Gastroesophageal sphincter (tissue), 4 donors: ENCODE data around the gene MLLT6. TPM values are rescaled to one million over a fixed set of nuclear protein-coding genes. Genes with fewer than 3 reads are reported as not detected.

Experiments used
- ATAC-seq: fragments of 150-250 bp; one replicate; pipeline ENCODE4 v1.9.1; 2016; ENCODE audit warnings: mild to moderate bottlenecking, moderate library complexity
- H3K27ac ChIP-seq, 4 donors: fragments of 200-600 bp; sonication (generic) in 3 of 4; 1 replicate in 3 of 4; 2 replicates in 1 of 4; pipeline ENCODE4 v1.5.1; 2016 to 2019
- H3K27me3 ChIP-seq: fragments of 200-600 bp; sonication (generic); one replicate; pipeline ENCODE4 v1.5.1; 2019
- H3K36me3 ChIP-seq, 2 donors: fragments of 200-600 bp; sonication (generic); one replicate each; pipeline ENCODE4 v1.5.1; 2019; ENCODE audit warnings: control low read depth in 1 of 2
- H3K4me1 ChIP-seq, 3 donors: fragments of 200-600 bp; sonication (generic); 1 replicate in 2 of 3; 2 replicates in 1 of 3; pipeline ENCODE4 v1.5.1; 2016 to 2019; ENCODE audit warnings: control low read depth in 2 of 3
- H3K4me3 ChIP-seq, 2 donors: fragments of 200-600 bp; sonication (generic); one replicate each; pipeline ENCODE4 v1.5.1; 2019; ENCODE audit warnings: mild to moderate bottlenecking in 1 of 2, moderate library complexity in 1 of 2
- H3K9me3 ChIP-seq, 3 donors: fragments of 200-600 bp; sonication (generic); one replicate each; pipeline ENCODE4 v1.5.1; 2017 to 2019; ENCODE audit warnings: control low read depth in 2 of 3
- CTCF ChIP-seq, 4 experiments: fragments of 200-600 bp in 2 of 4; fragments of 450-650 bp in 2 of 4; sonication (generic) in 1 of 4; IDR thresholded peaks; one replicate each; pipeline ENCODE4 v1.5.1; 2017 to 2019; ENCODE audit warnings: antibody characterized with exemption in 4 of 4, mild to moderate bottlenecking in 2 of 4, moderate library complexity in 2 of 4
- EP300 ChIP-seq: sonication (generic); formaldehyde crosslinking; IDR thresholded peaks from one replicate; pipeline ENCODE4 v1.6.1; 2017; ENCODE audit warnings: antibody characterized with exemption, mild to moderate bottlenecking
- POLR2A ChIP-seq, 2 donors: fragments of 450-650 bp; IDR thresholded peaks; one replicate each; pipeline ENCODE4 v1.6.1; 2017; ENCODE audit warnings: antibody characterized with exemption in 2 of 2, mild to moderate bottlenecking in 2 of 2, moderate library complexity in 1 of 2
- POLR2AphosphoS5 ChIP-seq: sonication (generic); formaldehyde crosslinking; IDR thresholded peaks from one replicate; pipeline ENCODE4 v1.6.1; 2017; ENCODE audit warnings: antibody characterized with exemption
- WGBS, 2 donors: methylation state at CpG; one replicate each; pipeline ENCODE4 v1.1.5; 2018; ENCODE audit warnings: low coverage in 1 of 2; 5-methylcytosine and 5-hydroxymethylcytosine counted together
- total RNA-seq, 4 donors: library from RNA; depleted of rRNA; stranded (reverse); fragments of >200 nt; gene quantifications; one replicate each; pipeline ENCODE4 v1.1.0, GENCODE V29; 2016

The MLLT6 gene
- total RNA-seq, 4 donors from 2014 or later: 55.6 to 101 (median 77.9) TPM

GRCh38 chr17:38741921-38742410, 36.9 kb downstream of the MLLT6 start:
- H3K9me3 ChIP-seq: no peaks in the 10 kb centered on the region
- peak; percentile 66 for ATAC-seq
- peaks cover 0 to 68% (median 28%) of the 10 kb centered on the region in 3 donors for H3K4me1 ChIP-seq
- TF ChIP-seq CTCF (IDR thresholded peaks at IDR 0.05) (no peak), POLR2A (IDR thresholded peaks at IDR 0.05) (no peak), POLR2AphosphoS5 (no peak), EP300 (no peak)
- no peaks in the 10 kb centered on the region for H3K27me3 ChIP-seq
- peaks cover 0 to 34% of the 10 kb centered on the region in 2 donors for H3K36me3 ChIP-seq
- H3K4me3 ChIP-seq: peak overlapping the region in 1 of 2 donors; percentile 13
- WGBS, 2 donors: 20% methylated on average over 1 of the region's 7 CpGs; no CpG with 5 or more reads in 1 of the 2 donors
- peak overlapping the region; percentile 70 to 95 (median 88) for H3K27ac ChIP-seq

GRCh38 chr17:38742411-38743308, 37.6 kb downstream of the MLLT6 start:
- WGBS, 2 donors: 28 to 30% methylated on average over 12 to 15 of the region's 22 CpGs
- peak overlapping the region in 1 of 2 donors; percentile 13 for H3K4me3 ChIP-seq
- no peaks in the 10 kb centered on the region for H3K9me3 ChIP-seq
- TF ChIP-seq POLR2AphosphoS5 (peak; percentile 70), CTCF (IDR thresholded peaks at IDR 0.05) (no peak)
- H3K27ac ChIP-seq: peak overlapping the region; percentile 70 to 95 (median 88)
- peaks cover 0 to 27% of the 10 kb centered on the region in 2 donors for H3K36me3 ChIP-seq
- peaks cover 0 to 72% (median 32%) of the 10 kb centered on the region in 3 donors for H3K4me1 ChIP-seq
- ATAC-seq: peak; percentile 81
- no peaks in the 10 kb centered on the region for H3K27me3 ChIP-seq

- peaks cover 0 to 76% (median 32%) of the 10 kb centered on the region in 3 donors for H3K4me1 ChIP-seq
- no peak for ATAC-seq
- WGBS, 2 donors: 76 to 80% methylated on average over 1 to 3 of the region's 4 CpGs
Measured at GRCh38 chr17:38743556-38744171, 38.6 kb downstream of the MLLT6 start.

GRCh38 chr17:38745545-38745944, 40.5 kb downstream of the MLLT6 start:
- TF ChIP-seq POLR2AphosphoS5 (no peak), CTCF (IDR thresholded peaks at IDR 0.05) (no peak), EP300 (no peak), POLR2A (IDR thresholded peaks at IDR 0.05) (no peak)
- no peaks in the 10 kb centered on the region for H3K27me3 ChIP-seq
- no peak overlapping the region for H3K4me3 ChIP-seq
- WGBS, 2 donors: 31 to 48% methylated on average over 2 to 4 of the region's 4 CpGs
- peaks cover 0 to 91% (median 37%) of the 10 kb centered on the region in 3 donors for H3K4me1 ChIP-seq
- peak overlapping the region in 3 of 4 donors; percentile 84 to 95 (median 91) for H3K27ac ChIP-seq
- H3K36me3 ChIP-seq: no peaks in the 10 kb centered on the region
- H3K9me3 ChIP-seq: no peaks in the 10 kb centered on the region
- ATAC-seq: no peak

More at GRCh38 chr17:38743556-38744171, 38.6 kb downstream of the MLLT6 start:
- TF ChIP-seq CTCF (IDR thresholded peaks at IDR 0.05): no peak
- TF ChIP-seq POLR2A (IDR thresholded peaks at IDR 0.05): no peak
- no peak for TF ChIP-seq POLR2AphosphoS5
- TF ChIP-seq EP300: no peak
- peaks cover 0 to 17% of the 10 kb centered on the region in 2 donors for H3K36me3 ChIP-seq
- H3K27ac ChIP-seq: peak overlapping the region in 3 of 4 donors; percentile 86 to 95 (median 89)
- no peak overlapping the region for H3K4me3 ChIP-seq
- H3K27me3 ChIP-seq: no peaks in the 10 kb centered on the region
- H3K9me3 ChIP-seq: no peaks in the 10 kb centered on the region
